Mesendoderm (in vitro differentiated cells): ENCODE measurements around the gene LNX2.

Experiments
- DNase-seq: peaks from one replicate; pipeline ENCODE4 v3.0.0; 2013
- H2AK5ac ChIP-seq: 2 replicates; pipeline ENCODE4 v1.6.1; 2013; ENCODE audit warnings: low read length, inconsistent platforms
- H2BK120ac ChIP-seq: 2 replicates; pipeline ENCODE4 v1.6.1; 2013; ENCODE audit warnings: low read depth, mild to moderate bottlenecking, low read length, moderate library complexity, mixed read lengths
- H2BK15ac ChIP-seq: replicated peaks from 2 replicates; pipeline ENCODE4 v1.6.1; 2013; ENCODE audit warnings: low read depth, mild to moderate bottlenecking, moderate library complexity
- H2BK5ac ChIP-seq: 2 replicates; pipeline ENCODE4 v1.6.1; 2013; ENCODE audit warnings: low read length, inconsistent platforms
- H3K18ac ChIP-seq: 2 replicates; pipeline ENCODE4 v1.6.1; 2013; ENCODE audit warnings: mild to moderate bottlenecking, low read length, mixed read lengths
- H3K23ac ChIP-seq: one replicate; pipeline ENCODE4 v1.6.1; 2013; ENCODE audit warnings: low read length
- H3K27ac ChIP-seq: 2 replicates; pipeline ENCODE4 v1.5.1; 2013; ENCODE audit warnings: low read depth, mild to moderate bottlenecking, inconsistent platforms, low read length, moderate library complexity
- H3K27me3 ChIP-seq: 2 replicates; pipeline ENCODE4 v1.6.1; 2013; ENCODE audit warnings: low read length, control low read depth, mild to moderate bottlenecking, inconsistent platforms; ENCODE audit not compliant: insufficient read depth, poor library complexity
- H3K36me3 ChIP-seq: 2 replicates; pipeline ENCODE4 v1.6.1; 2013; ENCODE audit warnings: low read length, inconsistent platforms; ENCODE audit not compliant: control insufficient read depth, insufficient read depth
- H3K4ac ChIP-seq: one replicate; pipeline ENCODE4 v1.6.1; 2013; ENCODE audit warnings: low read depth, mild to moderate bottlenecking, low read length, moderate library complexity
- H3K4me1 ChIP-seq: 2 replicates; pipeline ENCODE4 v1.6.1; 2013; ENCODE audit warnings: low read depth, low read length, inconsistent platforms; ENCODE audit not compliant: control insufficient read depth
- H3K4me2 ChIP-seq: 2 replicates; pipeline ENCODE4 v1.6.1; 2013; ENCODE audit warnings: low read length
- H3K4me3 ChIP-seq: 2 replicates; pipeline ENCODE4 v1.5.1; 2013; ENCODE audit warnings: mild to moderate bottlenecking, low read length
- H3K56ac ChIP-seq: one replicate; pipeline ENCODE4 v1.6.1; 2013; ENCODE audit warnings: low read length
- H3K79me1 ChIP-seq: 2 replicates; pipeline ENCODE4 v1.6.1; 2013; ENCODE audit warnings: low read length, inconsistent platforms
- H3K79me2 ChIP-seq: 2 replicates; pipeline ENCODE4 v1.6.1; 2013; ENCODE audit warnings: mild to moderate bottlenecking, low read length; ENCODE audit not compliant: control insufficient read depth, insufficient read depth
- H3K9ac ChIP-seq: 2 replicates; pipeline ENCODE4 v1.6.1; 2013; ENCODE audit warnings: low read length, inconsistent platforms
- H4K5ac ChIP-seq: one replicate; pipeline ENCODE4 v1.6.1; 2013; ENCODE audit warnings: low read length
- H4K8ac ChIP-seq: one replicate; pipeline ENCODE4 v1.6.1; 2013; ENCODE audit warnings: low read depth, mild to moderate bottlenecking, control low read depth, low read length, moderate library complexity
- WGBS: extraction: QIAGEN DNeasy Blood & Tissue Kit; methylation state at CpG from one replicate; pipeline ENCODE4 v1.1.7; 2013; ENCODE audit warnings: low lambda C conversion rate, missing lambda C conversion rate; ENCODE audit not compliant: insufficient coverage; ENCODE audit errors: extremely low coverage; 5-methylcytosine and 5-hydroxymethylcytosine counted together

The LNX2 gene

GRCh38 chr13:27583645-27584044 lies 36.7 kb downstream of the LNX2 start:
- Histone ChIP-seq H3K79me1 (peaks cover 1% of the 10 kb centered on the region), H4K5ac (no peak overlapping the region), H3K9ac (no peak overlapping the region), H3K4me2 (no peak overlapping the region), H3K36me3 (no peaks in the 10 kb centered on the region), H3K79me2 (no peaks in the 10 kb centered on the region), H3K56ac (no peak overlapping the region), H3K4me1 (no peaks in the 10 kb centered on the region), H2BK120ac (no peak overlapping the region), H3K18ac (no peak overlapping the region), H2AK5ac (no peak overlapping the region), H3K4ac (no peak overlapping the region), H4K8ac (no peak overlapping the region), H3K27me3 (no peaks in the 10 kb centered on the region), H2BK5ac (no peak overlapping the region), H3K23ac (no peak overlapping the region), H3K4me3 (no peak overlapping the region), H3K27ac (no peak overlapping the region), H2BK15ac (no peak overlapping the region)
- no CpG with 5 or more reads among the region's 4 CpGs for WGBS
- no peak for DNase-seq

- Histone ChIP-seq H2BK5ac (no peak overlapping the region), H3K79me1 (no peaks in the 10 kb centered on the region), H3K4me1 (no peaks in the 10 kb centered on the region), H3K36me3 (no peaks in the 10 kb centered on the region), H3K23ac (no peak overlapping the region), H3K18ac (no peak overlapping the region), H3K56ac (no peak overlapping the region), H4K8ac (no peak overlapping the region), H3K4me3 (no peak overlapping the region), H3K27me3 (no peaks in the 10 kb centered on the region), H3K9ac (no peak overlapping the region), H4K5ac (no peak overlapping the region), H3K27ac (peak overlapping the region; percentile 2), H2BK120ac (no peak overlapping the region), H3K4me2 (no peak overlapping the region), H3K79me2 (no peaks in the 10 kb centered on the region), H3K4ac (no peak overlapping the region), H2BK15ac (no peak overlapping the region), H2AK5ac (no peak overlapping the region)
- no CpG with 5 or more reads among the region's 6 CpGs for WGBS
- DNase-seq, result peak; percentile 80
Measured at GRCh38 chr13:27578121-27579030, 42.0 kb downstream of the LNX2 start.

- Histone ChIP-seq H2BK120ac (no peak overlapping the region), H4K8ac (no peak overlapping the region), H2BK15ac (no peak overlapping the region), H3K79me1 (no peaks in the 10 kb centered on the region), H3K4me1 (no peaks in the 10 kb centered on the region), H3K56ac (no peak overlapping the region), H2AK5ac (no peak overlapping the region), H4K5ac (no peak overlapping the region), H3K36me3 (no peaks in the 10 kb centered on the region), H3K9ac (no peak overlapping the region), H3K4me2 (no peak overlapping the region), H3K23ac (no peak overlapping the region), H3K27me3 (no peaks in the 10 kb centered on the region), H3K27ac (no peak overlapping the region), H3K4ac (no peak overlapping the region), H3K79me2 (no peaks in the 10 kb centered on the region), H3K18ac (no peak overlapping the region), H2BK5ac (no peak overlapping the region), H3K4me3 (no peak overlapping the region)
- no CpG with 5 or more reads among the region's 1 CpG for WGBS
- DNase-seq, result no peak
Measured at GRCh38 chr13:27574661-27575060, 45.7 kb downstream of the LNX2 start.

DNA sequence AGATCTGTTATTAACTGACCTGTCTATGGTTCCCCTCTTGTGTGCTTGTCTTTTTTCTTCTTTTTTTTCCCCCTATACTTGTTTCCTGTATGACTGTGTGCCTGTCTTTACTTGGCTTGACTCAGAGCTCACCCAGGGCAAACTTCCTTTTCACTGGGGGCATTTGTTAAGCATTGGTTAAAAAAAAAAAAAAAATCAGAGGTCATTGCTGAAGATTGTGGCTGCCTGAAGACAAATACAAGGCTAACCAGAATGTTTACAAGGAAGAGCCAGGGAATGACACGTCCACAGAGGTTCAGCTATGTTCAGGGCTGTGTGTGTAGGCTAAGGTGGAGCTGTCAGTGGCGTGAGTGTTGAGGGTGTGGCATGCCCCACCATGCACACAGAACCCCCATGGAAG lies 47.1 kb downstream of the LNX2 start:
- H3K4me2 ChIP-seq, result no peak overlapping the region
- H4K8ac ChIP-seq, result no peak overlapping the region
- H2BK5ac ChIP-seq, result no peak overlapping the region
- WGBS, result no CpG with 5 or more reads among the region's 2 CpGs
- H3K23ac ChIP-seq, result no peak overlapping the region
- H2BK15ac ChIP-seq, result no peak overlapping the region
- no peak for DNase-seq
- H3K18ac ChIP-seq, result no peak overlapping the region
- H3K4ac ChIP-seq, result no peak overlapping the region
- H4K5ac ChIP-seq, result no peak overlapping the region
- H2AK5ac ChIP-seq, result no peak overlapping the region
- H3K4me3 ChIP-seq, result no peak overlapping the region
- no peak overlapping the region for H3K9ac ChIP-seq
- H3K79me2 ChIP-seq, result no peaks in the 10 kb centered on the region
- no peaks in the 10 kb centered on the region for H3K27me3 ChIP-seq
- no peak overlapping the region for H2BK120ac ChIP-seq
- peaks cover 1% of the 10 kb centered on the region for H3K36me3 ChIP-seq
- H3K4me1 ChIP-seq, result no peaks in the 10 kb centered on the region
- H3K56ac ChIP-seq, result no peak overlapping the region
- H3K27ac ChIP-seq, result no peak overlapping the region
- no peaks in the 10 kb centered on the region for H3K79me1 ChIP-seq

- no peaks in the 10 kb centered on the region for H3K79me1 ChIP-seq
- H3K18ac ChIP-seq, result no peak overlapping the region
- H2BK5ac ChIP-seq, result no peak overlapping the region
- no peak overlapping the region for H3K4me3 ChIP-seq
- no peak for DNase-seq
- no peak overlapping the region for H4K8ac ChIP-seq
- H3K23ac ChIP-seq, result no peak overlapping the region
- H4K5ac ChIP-seq, result no peak overlapping the region
- no peak overlapping the region for H2AK5ac ChIP-seq
- H3K9ac ChIP-seq, result no peak overlapping the region
- no peak overlapping the region for H3K4me2 ChIP-seq
- H3K4me1 ChIP-seq, result no peaks in the 10 kb centered on the region
- H3K36me3 ChIP-seq, result peaks cover 1% of the 10 kb centered on the region
- no peaks in the 10 kb centered on the region for H3K79me2 ChIP-seq
- no peak overlapping the region for H2BK120ac ChIP-seq
- H2BK15ac ChIP-seq, result no peak overlapping the region
- no peaks in the 10 kb centered on the region for H3K27me3 ChIP-seq
- H3K27ac ChIP-seq, result no peak overlapping the region
- H3K56ac ChIP-seq, result no peak overlapping the region
- H3K4ac ChIP-seq, result no peak overlapping the region
Measured at GRCh38 chr13:27572234-27572901, 48.0 kb downstream of the LNX2 start.
